Stimulated activated effector memory CD8-positive, alpha-beta T cell treated with anti-CD3 and anti-CD28 coated beads, Interleukin-12 subunit alpha, Interleukin-12 subunit beta, amount 100 ng/mL, for 72 hours (primary cell): Measurements from ENCODE around the gene CXADR.

Experiments used
- ATAC-seq: fragments of 150-1000 bp; cut with Tn5 transposase; 2 replicates; pipeline ENCODE4 v1.10.0; 2021
- DNase-seq, 2 donors: peaks; one replicate each; pipeline ENCODE4 v3.0.0; 2021 to 2022; ENCODE audit warnings: low spot score in 2 of 2
- H3K27ac Mint-ChIP-seq: one replicate; pipeline ENCODE4 v1.8.0; 2022; ENCODE audit warnings: mild to moderate bottlenecking, mixed read lengths
- H3K36me3 Mint-ChIP-seq: one replicate; pipeline ENCODE4 v1.8.0; 2022; ENCODE audit warnings: mild to moderate bottlenecking, mixed read lengths
- H3K4me1 Mint-ChIP-seq: one replicate; pipeline ENCODE4 v1.8.0; 2022; ENCODE audit warnings: mixed read lengths
- H3K4me3 Mint-ChIP-seq: one replicate; pipeline ENCODE4 v1.8.0; 2022; ENCODE audit warnings: mild to moderate bottlenecking, mixed read lengths
- H3K9me3 Mint-ChIP-seq: one replicate; pipeline ENCODE4 v1.8.0; 2022; ENCODE audit warnings: mixed read lengths

CXADR gene

GRCh38 chr21:17636711-17637110 is 123.9 kb downstream of the CXADR start:
- H3K4me3 Mint-ChIP-seq, result no peak overlapping the region
- no peak overlapping the region for H3K27ac Mint-ChIP-seq
- DNase-seq, result no peak
- no peaks in the 10 kb centered on the region for H3K9me3 Mint-ChIP-seq
- no peaks in the 10 kb centered on the region for H3K4me1 Mint-ChIP-seq
- H3K36me3 Mint-ChIP-seq, result no peaks in the 10 kb centered on the region
- ATAC-seq, result peak; percentile 36

DNA sequence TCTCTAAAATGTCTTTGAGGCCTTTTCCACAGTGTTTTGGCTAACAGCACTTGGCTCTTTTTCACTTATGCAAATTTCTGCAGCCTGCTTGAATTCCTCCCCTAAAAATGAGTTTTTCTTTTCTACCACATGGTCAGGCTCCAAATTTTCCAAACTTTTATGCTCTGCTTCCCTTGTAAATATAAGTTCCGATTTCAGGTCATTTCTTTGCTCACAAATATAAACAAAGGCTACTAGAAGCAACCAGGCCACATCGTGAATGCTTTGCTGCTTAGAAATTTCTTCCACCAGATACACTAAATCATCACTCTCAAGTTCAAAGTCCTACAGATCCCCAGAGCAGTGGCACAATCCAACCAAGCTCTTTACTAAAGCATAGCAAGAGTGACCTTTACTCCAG is 128.0 kb downstream of the CXADR start:
- Mint-ChIP-seq H3K4me1 (peaks cover 4% of the 10 kb centered on the region), H3K4me3 (no peak overlapping the region), H3K36me3 (no peaks in the 10 kb centered on the region), H3K27ac (no peak overlapping the region), H3K9me3 (no peaks in the 10 kb centered on the region)
- DNase-seq, result no peak
- no peak for ATAC-seq
